NCI-H2171 (cell line): ENCODE measurements around the gene TLL2.

Experiments used
- DNase-seq: peaks from one replicate; lab custom pipeline; 2025; lab: John Stamatoyannopoulos, UW

The TLL2 gene

DNA sequence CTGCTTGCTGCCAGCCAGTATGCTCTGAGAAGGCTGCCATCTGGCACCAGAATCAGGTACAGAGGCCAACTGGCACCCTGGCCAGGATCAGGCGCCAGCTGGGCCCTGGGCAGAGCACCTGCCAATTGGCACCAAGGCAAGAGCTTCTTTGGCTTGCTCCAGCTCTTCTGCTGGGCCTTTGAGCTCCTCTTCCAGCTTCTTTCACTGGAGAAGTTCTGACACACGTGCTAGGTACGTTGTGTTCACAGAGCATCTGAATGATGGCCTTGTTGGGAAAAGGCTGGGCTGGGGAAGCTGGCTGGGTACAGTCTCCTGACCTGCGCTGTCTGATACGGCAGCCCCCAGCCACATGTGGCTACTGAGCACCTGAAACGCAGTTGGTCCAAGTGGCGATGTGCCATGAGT is 123.3 kb downstream of the TLL2 start:
- no peak for DNase-seq

DNA sequence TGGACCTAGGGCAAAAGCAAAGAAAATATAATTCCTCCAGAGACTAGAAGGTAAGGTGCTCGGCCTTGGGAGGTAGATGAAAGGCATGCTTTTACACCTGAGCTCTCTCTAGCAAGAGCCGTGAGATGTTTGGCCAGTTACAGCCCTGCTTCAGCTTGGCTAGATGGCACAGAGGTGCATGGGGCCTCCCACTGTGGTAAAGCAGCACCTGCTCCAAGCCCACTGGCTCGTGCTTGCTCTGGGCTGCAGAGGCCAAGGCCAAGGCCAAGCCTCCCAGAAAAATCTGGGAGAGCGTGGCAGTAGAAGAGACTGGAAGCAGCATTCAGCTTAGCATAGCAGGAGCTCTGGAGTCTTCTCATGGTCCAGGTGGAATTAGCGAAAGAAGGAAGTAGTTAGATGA is 123.9 kb downstream of the TLL2 start:
- no peak for DNase-seq

GRCh38 chr10:96387601-96388000 is 126.1 kb downstream of the TLL2 start:
- DNase-seq = no peak

DNA sequence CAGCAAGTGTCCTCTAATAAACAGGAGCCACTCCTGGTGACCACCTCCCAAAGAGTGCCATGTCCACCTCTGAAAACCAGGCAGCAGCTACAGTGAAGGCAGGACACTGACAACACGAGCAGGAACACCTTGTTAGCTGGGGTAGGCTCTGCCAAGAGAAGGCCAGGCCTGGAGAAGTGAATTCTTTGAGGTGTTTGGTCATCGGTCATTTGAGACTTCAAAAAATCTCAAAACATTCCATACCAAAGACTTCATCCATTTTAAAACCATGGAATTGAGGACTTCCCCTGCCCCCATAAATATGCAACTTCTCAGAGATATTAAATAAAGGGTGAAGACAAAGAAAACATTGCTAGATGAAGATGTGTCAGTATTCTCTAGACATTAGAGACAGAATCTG is 126.6 kb downstream of the TLL2 start:
- no peak for DNase-seq

DNA sequence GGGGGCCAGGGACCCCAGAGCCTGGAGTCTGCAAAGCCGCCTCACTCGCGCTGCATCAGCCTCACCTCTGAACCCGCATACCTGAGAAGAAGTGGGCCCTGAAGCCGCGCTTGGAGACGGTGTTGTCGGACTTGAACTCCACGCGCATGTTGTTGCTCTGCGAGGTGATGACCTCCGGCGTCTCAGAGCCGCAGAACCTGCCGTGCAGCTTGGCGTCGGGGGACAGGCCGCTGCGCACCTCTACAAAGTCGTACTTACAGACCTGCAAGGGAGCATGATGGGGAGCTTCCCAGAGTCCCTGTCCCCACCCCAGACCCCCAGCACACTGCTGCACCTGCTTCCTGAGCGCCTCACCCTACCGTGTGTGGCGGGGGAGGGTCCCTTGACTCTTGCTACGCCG is 129.2 kb downstream of the TLL2 start:
- DNase-seq = no peak

DNA sequence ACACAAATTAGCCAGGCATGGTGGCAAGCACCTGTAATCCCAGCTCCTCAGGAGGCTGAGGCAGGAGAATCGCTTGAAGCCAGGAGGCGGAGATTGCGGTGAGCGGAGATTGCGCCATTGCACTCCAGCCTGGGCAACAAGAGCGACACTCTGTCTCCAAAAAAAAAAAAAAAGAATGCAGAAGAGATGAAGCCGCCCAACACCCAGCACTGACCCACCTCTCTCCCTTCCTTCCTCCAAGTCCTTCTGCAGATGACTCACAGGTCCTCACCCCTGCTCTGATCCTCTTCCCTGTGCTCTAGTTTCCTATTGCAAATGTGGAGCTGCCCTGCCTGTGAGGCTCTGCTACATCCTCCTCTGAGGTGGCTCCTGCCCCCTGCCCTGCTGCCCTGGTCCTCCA is 132.9 kb downstream of the TLL2 start:
- no peak for DNase-seq

DNA sequence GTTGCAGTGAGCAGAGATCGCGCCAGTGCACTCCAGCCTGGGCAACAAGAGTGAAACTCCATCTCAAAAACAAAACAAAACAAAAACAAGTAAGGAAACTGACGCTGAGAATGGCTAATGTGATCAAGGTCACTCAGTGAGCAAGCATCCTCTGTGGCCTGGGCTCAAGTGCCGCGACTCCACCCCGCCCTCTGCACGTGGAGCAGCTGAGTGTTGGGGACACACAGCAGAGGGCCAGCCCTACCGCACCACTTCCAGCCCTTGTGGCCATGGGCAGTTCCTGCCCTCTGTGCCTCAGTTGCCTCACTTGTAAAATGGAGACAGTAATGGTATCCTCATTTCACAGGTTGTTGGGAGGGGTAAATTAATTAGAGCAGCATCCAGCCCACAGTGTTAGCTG is 134.0 kb downstream of the TLL2 start:
- no peak for DNase-seq

- no peak for DNase-seq
Observed at GRCh38 chr10:96378741-96379140, 135.0 kb downstream of the TLL2 start.

- DNase-seq = no peak
Observed at GRCh38 chr10:96377816-96378294, 135.9 kb downstream of the TLL2 start.

DNA sequence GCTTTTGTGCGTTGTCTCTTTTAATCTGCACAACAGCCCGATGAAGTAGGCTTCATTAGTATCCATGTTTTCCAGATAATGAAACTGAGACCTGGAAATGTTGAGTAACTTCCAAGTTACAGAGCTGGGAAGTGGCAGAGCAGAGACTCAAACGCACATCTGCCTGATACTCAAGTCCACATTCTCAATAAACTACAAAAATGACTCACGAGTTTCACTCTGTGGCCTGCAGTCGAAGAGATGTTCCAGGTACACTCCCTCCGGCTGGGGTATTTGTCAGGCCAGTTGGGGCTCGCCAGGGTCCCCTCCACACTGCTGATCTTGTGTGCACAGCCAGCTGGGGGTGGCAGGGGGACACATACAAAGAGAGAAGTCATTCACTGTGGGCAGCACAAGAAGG is 137.2 kb downstream of the TLL2 start:
- no peak for DNase-seq

DNA sequence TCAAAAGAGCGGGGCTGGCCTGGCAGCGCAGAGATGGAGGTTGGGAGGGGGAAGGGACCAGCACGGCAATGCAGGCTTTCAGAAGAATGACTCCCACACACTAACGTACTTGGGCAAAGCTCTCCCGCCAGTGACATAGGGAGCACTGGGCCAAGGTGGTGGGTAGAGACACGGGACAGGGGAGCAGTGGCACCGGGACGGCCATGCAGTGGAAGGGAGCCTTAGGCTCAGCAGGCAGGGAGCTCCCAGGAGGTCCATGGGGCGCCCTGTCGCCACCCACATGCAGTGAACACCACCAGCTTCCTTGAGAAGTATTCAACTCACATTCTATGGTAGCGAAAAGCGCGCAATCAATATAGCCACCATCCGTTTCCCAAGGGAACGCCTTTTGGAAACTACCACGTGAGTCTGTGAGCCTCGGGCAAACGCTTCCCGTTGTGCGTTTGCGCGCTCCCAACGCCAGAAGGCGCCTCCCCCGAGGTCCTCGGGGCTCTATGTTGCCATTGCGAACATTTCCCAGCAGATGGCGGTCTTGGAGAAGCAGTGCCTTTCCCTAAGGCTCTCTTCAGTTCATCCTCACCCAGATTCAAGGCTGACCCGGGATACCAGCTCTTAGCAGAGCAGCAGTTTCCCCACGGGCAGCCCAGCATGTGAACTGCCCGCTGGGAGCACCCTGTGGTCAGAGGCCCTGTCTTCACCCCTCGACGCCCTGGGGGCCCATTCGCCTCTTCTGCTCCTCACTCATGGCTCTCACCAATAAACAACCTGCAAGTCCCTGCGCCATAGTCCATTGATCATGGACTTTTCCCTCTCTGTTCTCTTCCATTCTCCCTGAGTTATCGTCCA is 138.5 kb downstream of the TLL2 start:
- DNase-seq = peak; percentile 61

GRCh38 chr10:96374639-96374984 is 139.1 kb downstream of the TLL2 start:
- DNase-seq = no peak

DNA sequence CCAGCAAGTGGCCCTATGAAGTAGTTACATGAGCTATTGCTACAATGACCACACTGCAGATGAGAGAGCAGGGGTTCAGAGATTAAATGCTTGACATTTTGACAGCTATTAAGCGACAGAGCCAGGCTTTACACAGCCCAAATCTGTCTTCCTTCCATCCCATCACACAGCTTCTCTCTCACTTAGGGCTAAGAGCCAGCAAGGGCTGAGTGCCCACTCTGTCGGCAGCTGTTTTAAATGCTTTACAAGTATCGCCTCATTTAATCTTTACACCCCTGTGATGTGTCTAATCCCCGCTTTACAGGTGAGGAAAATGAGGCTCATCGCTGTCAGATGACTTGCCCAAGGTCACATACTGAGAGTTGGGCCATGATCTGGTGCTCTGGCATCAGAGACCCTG is 139.7 kb downstream of the TLL2 start:
- DNase-seq = no peak

- DNase-seq = no peak
Observed at GRCh38 chr10:96371356-96371755, 142.4 kb downstream of the TLL2 start.

GRCh38 chr10:96370584-96371157 is 143.1 kb downstream of the TLL2 start:
- DNase-seq = no peak

- no peak for DNase-seq
Observed at GRCh38 chr10:96369890-96370583, 143.7 kb downstream of the TLL2 start.

- no peak for DNase-seq
Observed at GRCh38 chr10:96368971-96369370, 144.8 kb downstream of the TLL2 start.

GRCh38 chr10:96367470-96367869 is 146.3 kb downstream of the TLL2 start:
- no peak for DNase-seq

GRCh38 chr10:96366508-96366907 is 147.2 kb downstream of the TLL2 start:
- DNase-seq = no peak

DNA sequence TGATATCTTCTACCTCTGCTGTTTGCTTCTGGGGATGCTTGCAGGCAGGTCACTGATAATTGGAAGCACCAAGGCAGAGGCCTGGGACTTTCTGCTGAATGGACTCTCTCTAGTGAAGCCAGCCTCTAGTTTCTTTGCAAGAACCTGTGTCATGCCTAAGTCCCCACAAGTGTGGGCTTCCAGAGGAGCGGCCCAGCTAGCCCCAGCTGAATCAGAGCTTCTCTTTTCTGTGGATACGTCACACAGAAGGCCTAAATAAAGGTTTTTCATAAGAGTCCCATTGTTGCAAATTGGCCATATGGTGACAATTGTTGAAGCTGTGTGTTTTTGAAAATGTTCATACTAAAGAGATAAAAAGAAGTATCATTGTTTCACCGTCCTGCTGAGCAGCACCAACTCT is 148.2 kb downstream of the TLL2 start:
- DNase-seq = no peak

- peak; percentile 34 for DNase-seq
Observed at GRCh38 chr10:96360766-96361165, 153.0 kb downstream of the TLL2 start.

GRCh38 chr10:96360331-96360730 is 153.4 kb downstream of the TLL2 start:
- no peak for DNase-seq

DNA sequence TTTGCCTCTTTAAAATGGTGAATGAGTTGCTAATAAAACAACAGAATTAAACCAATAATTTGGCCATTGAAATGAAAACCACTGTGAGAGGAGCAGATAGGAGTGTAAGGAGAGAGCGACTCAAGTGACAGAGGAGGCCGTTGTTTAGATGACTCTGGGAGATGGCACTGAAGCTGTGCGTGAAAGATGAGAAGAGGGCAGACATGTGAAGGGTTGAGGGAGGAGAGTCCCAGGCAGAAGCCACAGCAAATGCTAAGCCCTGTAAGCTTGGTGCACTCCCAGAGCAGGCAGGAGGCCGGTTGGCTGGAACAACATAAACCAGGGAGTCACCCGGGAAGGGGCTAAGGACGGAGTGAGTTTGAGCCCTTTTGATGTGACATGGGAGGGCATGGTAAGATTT is 154.1 kb downstream of the TLL2 start:
- DNase-seq = no peak
